ENCODE data around the gene CLSTN1.
A peak's percentile ranks its signal among the peaks of the same experiment; 100 is the strongest.
"Not testable (repeated sequence)": the region's sequence is repeated elsewhere in the genome, so short reads cannot be mapped to it uniquely, and the experiment has no call there.

CLSTN1 gene

GRCh38 chr1:9717193-9718005 is 106.4 kb downstream of the CLSTN1 start:
- no peak overlapping the region for H3K4me3 ChIP-seq (ENCODE audit: low read depth in 1 of 2, low read length in 1 of 2)
- peaks cover 6 to 19% of the 10 kb centered on the region in 2 experiments for H3K4me1 ChIP-seq (ENCODE audit: control insufficient read depth in 1 of 2, insufficient read depth in 1 of 2, low read depth in 1 of 2, low read length in 1 of 2)
- peaks cover 6% of the 10 kb centered on the region for H3K9me3 ChIP-seq
- TF ChIP-seq CTCF (IDR thresholded peaks at IDR 0.05), result no peak
- H3K36me3 ChIP-seq, result peaks cover 100% of the 10 kb centered on the region
- no peaks in the 10 kb centered on the region for H3K27me3 ChIP-seq
- H3K27ac ChIP-seq, result peak overlapping the region; percentile 81

- Histone ChIP-seq H3K36me3 (peaks cover 100% of the 10 kb centered on the region), H3K27me3 (no peaks in the 10 kb centered on the region), H3K27ac (peak overlapping the region; percentile 81), H3K9me3 (no peaks in the 10 kb centered on the region), H3K4me1 (ENCODE audit: control insufficient read depth in 1 of 2, insufficient read depth in 1 of 2, low read depth in 1 of 2, low read length in 1 of 2) (peaks cover 6 to 19% of the 10 kb centered on the region in 2 experiments), H3K4me3 (ENCODE audit: low read depth in 1 of 2, low read length in 1 of 2) (no peak overlapping the region)
- TF ChIP-seq CTCF (IDR thresholded peaks at IDR 0.05), result no peak
These were observed 107.2 kb downstream of the CLSTN1 start for GRCh38 chr1:9716404-9717192.

GRCh38 chr1:9715536-9716226 is 108.1 kb downstream of the CLSTN1 start:
- Histone ChIP-seq H3K36me3 (peaks cover 100% of the 10 kb centered on the region), H3K4me3 (ENCODE audit: low read depth in 1 of 2, low read length in 1 of 2) (no peak overlapping the region)

GRCh38 chr1:9714257-9714718 is 109.5 kb downstream of the CLSTN1 start:
- no peaks in the 10 kb centered on the region for H3K27me3 ChIP-seq
- no peaks in the 10 kb centered on the region for H3K9me3 ChIP-seq
- peaks cover 6 to 19% of the 10 kb centered on the region in 2 experiments for H3K4me1 ChIP-seq (ENCODE audit: control insufficient read depth in 1 of 2, insufficient read depth in 1 of 2, low read depth in 1 of 2, low read length in 1 of 2)
- no peak overlapping the region for H3K27ac ChIP-seq
- no peak overlapping the region for H3K4me3 ChIP-seq (ENCODE audit: low read depth in 1 of 2, low read length in 1 of 2)
- no peak for TF ChIP-seq CTCF (IDR thresholded peaks at IDR 0.05)
- H3K36me3 ChIP-seq, result peaks cover 100% of the 10 kb centered on the region

More at GRCh38 chr1:9715536-9716226, 108.1 kb downstream of the CLSTN1 start:
- Histone ChIP-seq H3K4me1 (ENCODE audit: control insufficient read depth in 1 of 2, insufficient read depth in 1 of 2, low read depth in 1 of 2, low read length in 1 of 2) (peaks cover 6 to 19% of the 10 kb centered on the region in 2 experiments), H3K9me3 (no peaks in the 10 kb centered on the region), H3K27ac (no peak overlapping the region), H3K27me3 (no peaks in the 10 kb centered on the region)
- no peak for TF ChIP-seq CTCF (IDR thresholded peaks at IDR 0.05)

- Histone ChIP-seq H3K36me3 (peaks cover 98% of the 10 kb centered on the region), H3K4me1 (ENCODE audit: control insufficient read depth in 1 of 2, insufficient read depth in 1 of 2, low read depth in 1 of 2, low read length in 1 of 2) (peaks cover 13 to 23% of the 10 kb centered on the region in 2 experiments)
- not testable (repeated sequence) for H3K9me3 ChIP-seq
These were observed 111.0 kb downstream of the CLSTN1 start for GRCh38 chr1:9712767-9713166.

More at GRCh38 chr1:9712767-9713166, 111.0 kb downstream of the CLSTN1 start:
- not testable (repeated sequence) for H3K27ac ChIP-seq; H3K27me3 ChIP-seq; H3K4me3 ChIP-seq (ENCODE audit: low read depth in 1 of 2, low read length in 1 of 2)
